Ovary (tissue), 9 donors: Measurements from ENCODE around the gene MRAS. TPM values are rescaled to one million over a fixed set of nuclear protein-coding genes. Genes with fewer than 3 reads are reported as not detected.

ENCODE experiments used
- DNase-seq, 5 donors: peaks; one replicate each; pipeline ENCODE4 v3.0.0-alpha.2; 2019 to 2020
- H3K27ac ChIP-seq, 2 donors: fragments of 200-600 bp; one replicate each; pipeline versions ENCODE4 v1.5.1 to v1.8.0; 2019 to 2022
- H3K27me3 ChIP-seq: fragments of 200-600 bp; one replicate; pipeline ENCODE4 v1.8.0; 2022
- H3K36me3 ChIP-seq: fragments of 200-600 bp; sonication (generic); one replicate; pipeline ENCODE4 v1.5.1; 2019
- H3K4me1 ChIP-seq: one replicate; pipeline ENCODE4 v1.8.1; 2013; ENCODE audit warnings: mild to moderate bottlenecking, moderate library complexity; ENCODE audit not compliant: insufficient read depth
- H3K4me3 ChIP-seq: fragments of 200-600 bp; sonication (generic); one replicate; pipeline ENCODE4 v1.5.1; 2017
- H3K9me3 ChIP-seq, 2 donors: fragments of 200-600 bp in 1 of 2; sonication (generic) in 1 of 2; one replicate each; pipeline versions ENCODE4 v1.5.1 to v1.8.1; 2013 to 2019; ENCODE audit warnings: mild to moderate bottlenecking in 1 of 2, moderate library complexity in 1 of 2
- CTCF ChIP-seq, 3 donors: fragments of 450-650 bp in 2 of 3; fragments of 200-600 bp in 1 of 3; IDR thresholded peaks; one replicate each; pipeline versions ENCODE4 v1.5.1 to v1.8.0; 2016 to 2022; ENCODE audit warnings: antibody characterized with exemption in 3 of 3, mild to moderate bottlenecking in 1 of 3
- EP300 ChIP-seq: sonication (generic); formaldehyde crosslinking; IDR thresholded peaks from one replicate; pipeline ENCODE4 v1.6.1; 2017; ENCODE audit warnings: antibody characterized with exemption
- POLR2A ChIP-seq: fragments of 450-650 bp; IDR thresholded peaks from one replicate; pipeline ENCODE4 v1.6.1; 2017; ENCODE audit warnings: antibody characterized with exemption, mild to moderate bottlenecking, moderate library complexity
- WGBS, 3 donors: extraction: QIAGEN DNeasy Blood & Tissue Kit in 1 of 3; methylation state at CpG; one replicate each; pipeline versions ENCODE4 v1.1.5 to v1.1.7; 2013 to 2017; 5-methylcytosine and 5-hydroxymethylcytosine counted together
- intact Hi-C, 4 donors: fragments of 100-400 bp; cut with DNase I; formaldehyde crosslinking; loops; one replicate each; pipeline versions ENCODE4 v1.11.0 to v1.15.1; 2022 to 2023
- polyA plus RNA-seq, 2 donors: library from polyadenylated mRNA; stranded (reverse); fragments of 200-250 nt in 1 of 2; fragments of 350-450 nt in 1 of 2; fragmentation: Illumina TruSeq in 1 of 2; extraction: RNeasy Lipid Tissue Mini Kit (QIAGEN cat#74804) in 1 of 2; gene quantifications; one replicate each; pipeline ENCODE4 v1.2.3, GENCODE V29; 2013 to 2014
- total RNA-seq, 7 donors: library from RNA; depleted of rRNA in 2 of 7; stranded (reverse); fragments of >200 nt in 2 of 7; fragmentation: NEBNext Ultra II Directional in 3 of 7; extraction: Animal tissue kit (Norgen Biotek cat#: 25700) in 3 of 7; gene quantifications; one replicate each; pipeline versions ENCODE4 v1.1.0 to v1.2.4, GENCODE V29; 2016 to 2023
- donor health status: DM: no; HTN: no; CAD: no; lungs with moderate emphysema.
- donor health status: DM: no; HTN: no; CAD: no.
- donor health status: Bipolar disorder and iron deficiency.
- donor health status: DM: yes; HTN: yes; CAD: no.
- donor health status: DM: no; HTN: no; CAD: no.
- donor health status: DM: yes; HTN: yes; CAD: no.

MRAS gene
- total and polyA plus RNA-seq, 9 donors: 35.9 to 148 (median 80.5) TPM

- TF ChIP-seq CTCF (IDR thresholded peaks at IDR 0.05): no peak
- intact Hi-C loops: no loop called here
- no peak for DNase-seq
- Histone ChIP-seq H3K4me3 (no peak overlapping the region), H3K9me3 (no peaks in the 10 kb centered on the region), H3K4me1 (no peaks in the 10 kb centered on the region), H3K27me3 (no peaks in the 10 kb centered on the region), H3K27ac (no peak overlapping the region), H3K36me3 (no peaks in the 10 kb centered on the region)
- 69 to 81% (median 79%) methylated on average over 2 of the region's 2 CpGs for WGBS, 3 donors
Measured at GRCh38 chr3:138443091-138443490, 94.7 kb downstream of the MRAS start.

GRCh38 chr3:138443521-138444503, 95.4 kb downstream of the MRAS start:
- 90 to 92% (median 91%) methylated on average over 14 of the region's 14 CpGs for WGBS, 3 donors
- no peak for DNase-seq
- H3K9me3 ChIP-seq: no peaks in the 10 kb centered on the region
- H3K27ac ChIP-seq: no peak overlapping the region
- H3K4me3 ChIP-seq: no peak overlapping the region
- no peaks in the 10 kb centered on the region for H3K36me3 ChIP-seq
- no peaks in the 10 kb centered on the region for H3K4me1 ChIP-seq
- no peaks in the 10 kb centered on the region for H3K27me3 ChIP-seq
- no peak for TF ChIP-seq CTCF (IDR thresholded peaks at IDR 0.05)
- TF ChIP-seq EP300: no peak
- TF ChIP-seq POLR2A: no peak
- intact Hi-C loops: no loop called here

- Histone ChIP-seq H3K9me3 (no peaks in the 10 kb centered on the region), H3K4me3 (no peak overlapping the region), H3K27me3 (no peaks in the 10 kb centered on the region), H3K36me3 (no peaks in the 10 kb centered on the region), H3K4me1 (no peaks in the 10 kb centered on the region), H3K27ac (no peak overlapping the region)
- no peak for TF ChIP-seq CTCF (IDR thresholded peaks at IDR 0.05)
- TF ChIP-seq POLR2A: no peak
- no peak for TF ChIP-seq EP300
- WGBS, 3 donors: 84 to 91% (median 90%) methylated on average over 7 of the region's 7 CpGs
- intact Hi-C loops: no loop called here
- DNase-seq: no peak
Measured at GRCh38 chr3:138445236-138445635, 96.9 kb downstream of the MRAS start.

- Histone ChIP-seq H3K36me3 (no peaks in the 10 kb centered on the region), H3K27me3 (no peaks in the 10 kb centered on the region), H3K4me3 (no peak overlapping the region), H3K4me1 (no peaks in the 10 kb centered on the region), H3K27ac (no peak overlapping the region), H3K9me3 (no peaks in the 10 kb centered on the region)
- WGBS, 3 donors: 84 to 93% (median 89%) methylated on average over 4 of the region's 4 CpGs
- no peak for DNase-seq
- intact Hi-C loops: no loop called here
- TF ChIP-seq POLR2A: no peak
- TF ChIP-seq CTCF (IDR thresholded peaks at IDR 0.05): no peak
- TF ChIP-seq EP300: no peak
Measured at GRCh38 chr3:138445654-138446053, 97.3 kb downstream of the MRAS start.
